ENCODE measurements around the gene TSC22D3. TPM values are rescaled to one million over a fixed set of nuclear protein-coding genes. Genes with fewer than 3 reads are reported as not detected.
"Not testable (repeated sequence)": the region's sequence is repeated elsewhere in the genome, so short reads cannot be mapped to it uniquely, and the experiment has no call there.

TSC22D3 gene
- total RNA-seq, 1 donor from 2014 or later = 17.4 TPM

DNA sequence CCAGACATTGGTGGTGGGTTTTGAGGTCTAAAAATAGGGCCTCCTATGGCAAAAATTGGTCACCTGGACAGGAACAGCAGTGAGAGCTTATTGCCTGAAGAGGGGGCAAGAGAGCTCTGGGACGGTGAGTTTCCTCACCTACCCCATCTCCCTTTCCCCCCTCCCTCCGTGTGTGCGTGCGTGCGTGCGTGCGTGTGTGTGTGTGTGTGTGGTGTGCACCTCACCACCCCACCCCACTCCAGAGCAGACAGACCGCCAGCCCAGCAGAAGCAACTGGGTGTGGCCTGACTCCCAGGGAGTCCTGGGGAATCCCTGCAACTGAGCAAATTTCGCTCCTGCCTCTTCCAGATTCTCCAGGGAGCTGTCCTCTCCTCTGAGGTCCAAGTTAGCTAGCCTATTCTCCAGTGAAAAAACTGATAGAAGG, 102.6 kb downstream of the TSC22D3 start:
- peaks cover 39% of the 10 kb centered on the region for H3K4me1 Mint-ChIP-seq
- H3K9me3 Mint-ChIP-seq = no peaks in the 10 kb centered on the region
- intact Hi-C loops (cut with micrococcal nuclease) = loop anchor here (1.0 to 5.0 kb wide), 4 partner anchors 45 to 219 kb away; partner anchors contain the start of gene NCBP2L
- DNase-seq = peak; percentile 93
- H3K4me3 Mint-ChIP-seq = peak overlapping the region; percentile 65
- no peaks in the 10 kb centered on the region for H3K27me3 Mint-ChIP-seq
- peaks cover 1% of the 10 kb centered on the region for H3K36me3 Mint-ChIP-seq (ENCODE audit: low read depth)
- H3K27ac Mint-ChIP-seq = peak overlapping the region; percentile 94

DNA sequence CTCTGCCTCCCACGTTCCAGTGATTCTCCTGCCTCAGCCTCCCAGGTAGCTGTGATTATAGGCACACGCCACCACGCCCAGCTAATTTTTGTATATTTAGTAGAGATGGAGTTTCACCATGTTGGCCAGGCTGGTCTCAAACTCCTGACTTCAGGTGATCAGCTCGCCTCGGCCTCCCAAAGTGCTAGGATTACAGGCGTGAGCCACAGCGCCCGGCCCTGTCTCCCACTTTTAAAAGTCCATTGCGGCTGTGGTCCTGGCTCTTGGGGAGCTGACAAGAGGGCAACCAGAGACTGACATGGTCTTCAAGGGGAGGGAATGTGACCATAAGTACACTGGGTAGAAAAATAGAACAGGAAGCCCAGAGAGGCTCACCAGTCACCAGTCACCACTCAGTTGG, 104.3 kb downstream of the TSC22D3 start:
- DNase-seq; H3K27ac Mint-ChIP-seq; H3K27me3 Mint-ChIP-seq; H3K36me3 Mint-ChIP-seq (ENCODE audit: low read depth); H3K4me3 Mint-ChIP-seq; H3K9me3 Mint-ChIP-seq: not testable (repeated sequence)
- intact Hi-C loops (cut with micrococcal nuclease) = loop anchor here (5.0 kb wide), 1 partner anchor 221 kb away; no protein-coding TSS in a partner anchor
- H3K4me1 Mint-ChIP-seq = peaks cover 30% of the 10 kb centered on the region

DNA sequence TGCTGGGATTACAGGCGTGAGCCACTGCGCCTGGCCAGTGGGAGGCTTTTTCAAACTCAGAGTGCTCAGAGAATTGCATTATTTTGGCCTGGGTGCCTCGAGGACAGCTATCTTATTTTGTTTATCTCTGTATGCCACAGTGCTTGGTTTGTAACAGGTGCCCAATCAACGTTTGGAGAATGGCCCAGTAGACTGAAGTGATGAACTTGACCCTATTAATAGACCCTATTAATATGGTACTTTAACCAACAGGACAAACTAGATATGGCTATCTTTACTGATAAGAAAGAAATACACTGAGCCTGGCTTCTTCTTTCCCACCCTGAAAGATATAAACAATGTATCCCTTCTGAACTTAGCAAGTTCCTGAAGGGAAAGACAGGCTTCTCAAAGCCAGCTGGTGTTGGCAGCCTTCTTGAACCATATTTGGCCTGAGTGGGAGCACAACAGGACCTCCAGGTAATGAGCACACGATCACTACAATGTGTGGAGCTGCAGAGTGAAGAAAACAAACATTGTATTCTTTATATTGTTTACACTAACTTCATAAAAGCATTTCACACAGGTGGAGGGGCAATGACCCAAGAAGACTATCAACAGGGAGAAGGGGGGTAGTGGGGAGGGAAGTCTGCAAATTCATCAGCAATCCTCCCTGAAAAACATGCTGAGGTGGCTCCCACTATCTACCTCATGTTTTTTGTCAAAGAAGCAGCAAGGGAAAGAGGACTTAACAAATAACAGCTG, 105.5 kb downstream of the TSC22D3 start:
- no peak for DNase-seq
- Mint-ChIP-seq H3K4me3 (no peak overlapping the region), H3K27me3 (no peaks in the 10 kb centered on the region), H3K4me1 (peaks cover 21% of the 10 kb centered on the region), H3K36me3 (ENCODE audit: low read depth) (peaks cover 6% of the 10 kb centered on the region), H3K27ac (no peak overlapping the region), H3K9me3 (no peaks in the 10 kb centered on the region)
- intact Hi-C loops (cut with micrococcal nuclease) = loop anchor here (5.0 kb wide), 1 partner anchor 222 kb away; no protein-coding TSS in a partner anchor

DNA sequence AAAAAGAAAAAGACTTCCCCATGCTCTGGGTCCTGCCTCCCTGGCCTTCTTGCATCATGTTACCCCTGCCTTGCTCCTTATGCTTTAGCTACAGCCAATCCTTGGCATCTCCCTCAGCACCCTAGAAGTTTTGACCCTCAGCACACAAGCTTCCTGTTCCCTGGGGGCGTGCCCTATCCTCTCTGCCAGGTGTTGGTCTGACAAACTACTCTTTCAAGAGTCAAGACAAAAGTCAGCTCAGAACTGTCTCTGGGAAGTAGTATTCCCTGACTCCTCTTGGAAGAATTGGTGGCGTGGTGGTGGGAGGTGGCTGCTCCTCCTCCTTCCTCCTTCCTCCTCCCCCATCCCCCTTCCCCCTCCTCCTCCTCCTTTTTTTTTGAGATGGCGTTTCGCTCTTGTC, 106.3 kb downstream of the TSC22D3 start:
- peaks cover 13% of the 10 kb centered on the region for H3K4me1 Mint-ChIP-seq
- no peaks in the 10 kb centered on the region for H3K27me3 Mint-ChIP-seq
- intact Hi-C loops (cut with micrococcal nuclease) = no loop called here
- H3K36me3 Mint-ChIP-seq (ENCODE audit: low read depth) = peaks cover 6% of the 10 kb centered on the region
- no peak overlapping the region for H3K27ac Mint-ChIP-seq
- no peak overlapping the region for H3K4me3 Mint-ChIP-seq
- no peaks in the 10 kb centered on the region for H3K9me3 Mint-ChIP-seq
- no peak for DNase-seq

DNA sequence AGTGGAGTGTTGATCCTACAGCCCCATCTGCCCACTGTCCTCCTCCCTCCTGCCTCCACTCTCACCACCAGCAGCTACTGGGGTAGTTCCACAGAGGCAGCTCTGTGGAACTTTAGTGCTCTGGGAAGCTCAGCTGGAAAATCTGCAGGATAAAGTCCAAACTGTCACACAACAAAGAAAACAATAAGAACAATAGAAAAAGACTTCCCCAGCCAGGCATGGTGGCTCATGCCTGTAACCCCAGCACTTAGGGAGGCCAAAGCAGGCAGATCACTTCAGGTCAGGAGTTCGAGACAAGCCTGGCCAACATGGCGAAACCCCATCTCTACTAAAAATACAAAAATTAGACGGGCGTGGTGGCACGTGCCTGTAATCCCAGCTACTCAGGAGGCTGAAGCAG, 106.9 kb downstream of the TSC22D3 start:
- H3K36me3 Mint-ChIP-seq (ENCODE audit: low read depth); DNase-seq; H3K27me3 Mint-ChIP-seq; H3K27ac Mint-ChIP-seq; intact Hi-C loops (cut with micrococcal nuclease); H3K9me3 Mint-ChIP-seq; H3K4me3 Mint-ChIP-seq: not testable (repeated sequence)
- peaks cover 11% of the 10 kb centered on the region for H3K4me1 Mint-ChIP-seq

DNA sequence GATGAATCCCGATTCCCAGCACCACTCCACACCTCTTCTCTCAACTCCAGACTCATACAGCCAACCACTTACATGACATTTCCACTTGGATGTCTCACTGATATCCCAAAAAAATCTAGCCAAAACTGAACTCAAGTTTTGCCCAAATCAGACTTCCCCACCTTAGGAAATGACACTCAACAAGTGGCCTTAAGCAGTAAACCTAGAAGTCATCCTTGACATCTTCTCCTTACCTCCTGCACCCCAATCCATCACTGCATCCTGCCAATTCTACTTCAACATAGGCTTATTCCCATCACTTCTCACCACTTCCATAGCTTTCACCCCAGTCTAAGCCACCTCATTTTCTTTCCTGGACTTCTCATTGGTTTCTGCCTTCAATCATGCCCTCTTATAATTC, 108.2 kb downstream of the TSC22D3 start:
- DNase-seq = no peak
- Mint-ChIP-seq H3K4me1 (peaks cover 4% of the 10 kb centered on the region), H3K9me3 (no peaks in the 10 kb centered on the region), H3K27ac (no peak overlapping the region), H3K27me3 (no peaks in the 10 kb centered on the region), H3K4me3 (no peak overlapping the region), H3K36me3 (ENCODE audit: low read depth) (peaks cover 6% of the 10 kb centered on the region)
- intact Hi-C loops (cut with micrococcal nuclease) = no loop called here

DNA sequence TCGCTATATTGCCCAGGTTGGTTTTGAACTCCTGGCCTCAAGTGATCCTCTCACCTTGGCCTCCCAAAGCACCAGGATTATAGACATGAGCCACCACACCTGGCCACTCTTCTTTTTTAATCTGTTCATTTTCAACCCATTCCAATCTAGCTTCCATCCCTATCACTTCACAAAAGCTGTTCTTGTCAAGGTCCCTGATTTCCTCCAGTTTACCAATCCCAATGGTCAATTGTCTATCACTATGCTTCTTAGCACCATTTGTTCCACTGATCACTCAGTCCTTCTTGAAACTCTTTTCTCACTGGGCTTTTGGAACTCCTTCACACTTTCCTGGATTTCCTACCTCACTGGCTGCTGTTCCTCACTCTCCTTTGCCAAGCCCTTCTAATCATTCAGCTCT, 108.7 kb downstream of the TSC22D3 start:
- H3K36me3 Mint-ChIP-seq (ENCODE audit: low read depth) = peaks cover 6% of the 10 kb centered on the region
- intact Hi-C loops (cut with micrococcal nuclease) = no loop called here
- no peaks in the 10 kb centered on the region for H3K9me3 Mint-ChIP-seq
- H3K27ac Mint-ChIP-seq = no peak overlapping the region
- no peaks in the 10 kb centered on the region for H3K27me3 Mint-ChIP-seq
- no peak for DNase-seq
- H3K4me1 Mint-ChIP-seq = peaks cover 4% of the 10 kb centered on the region
- H3K4me3 Mint-ChIP-seq = no peak overlapping the region

Other genes starting within 250 kb of the TSC22D3 start
- gene PRPS1, start 147.3 kb downstream of the TSC22D3 start, total RNA-seq = 112 and 115 TPM in 2 replicates
- gene NCBP2L, start 1.9 kb upstream of the TSC22D3 start, total RNA-seq = not detected in 2 replicates
- 4.5 and 5.2 TPM in 2 replicates for gene MID2, start 50.1 kb upstream of the TSC22D3 start, total RNA-seq
- gene TEX13B, start 206.6 kb upstream of the TSC22D3 start, total RNA-seq = not detected in 2 replicates